Activated CD4-positive, CD25-positive, alpha-beta regulatory T cell (primary cell): Measurements from ENCODE around the gene PIK3CB.
"Not testable (repeated sequence)": the region's sequence is repeated elsewhere in the genome, so short reads cannot be mapped to it uniquely, and the experiment has no call there.

Source experiments
- DNase-seq, 4 experiments: peaks; one replicate each; lab custom pipeline; 2025; lab: John Stamatoyannopoulos, UW

Gene PIK3CB

GRCh38 chr3:138846824-138847223 lies 12.1 kb upstream of the PIK3CB start:
- DNase-seq, result not testable (repeated sequence)

- no peak for DNase-seq
Measured at GRCh38 chr3:138846262-138846791, 11.6 kb upstream of the PIK3CB start.

- no peak for DNase-seq
Measured at GRCh38 chr3:138845771-138846173, 11.0 kb upstream of the PIK3CB start.

- DNase-seq, result no peak
Measured at GRCh38 chr3:138845181-138845601, 10.5 kb upstream of the PIK3CB start.

- no peak for DNase-seq
Measured at GRCh38 chr3:138842483-138843188, 7.9 kb upstream of the PIK3CB start.

- DNase-seq, result not testable (repeated sequence)
Measured at GRCh38 chr3:138838385-138838784, 3.7 kb upstream of the PIK3CB start.

GRCh38 chr3:138835846-138836245 lies 1.1 kb upstream of the PIK3CB start:
- not testable (repeated sequence) for DNase-seq

- DNase-seq, result no peak
Measured at GRCh38 chr3:138835397-138835757, 649 bp upstream of the PIK3CB start.

GRCh38 chr3:138833899-138834595 lies 681 bp downstream of the PIK3CB start:
- peak in 1 of 4 experiments; percentile 68 for DNase-seq

- DNase-seq, result not testable (repeated sequence)
Measured at GRCh38 chr3:138832473-138833057, 2.2 kb downstream of the PIK3CB start.

- no peak for DNase-seq
Measured at GRCh38 chr3:138829886-138830510, 4.7 kb downstream of the PIK3CB start.

GRCh38 chr3:138829097-138829496 lies 5.6 kb downstream of the PIK3CB start:
- no peak for DNase-seq

GRCh38 chr3:138827222-138827621 lies 7.5 kb downstream of the PIK3CB start:
- DNase-seq, result no peak

GRCh38 chr3:138825336-138825735 lies 9.4 kb downstream of the PIK3CB start:
- DNase-seq, result no peak

GRCh38 chr3:138824114-138824506 lies 10.6 kb downstream of the PIK3CB start:
- no peak for DNase-seq

- DNase-seq, result not testable (repeated sequence)
Measured at GRCh38 chr3:138820379-138820778, 14.3 kb downstream of the PIK3CB start.

GRCh38 chr3:138818185-138818860 lies 16.4 kb downstream of the PIK3CB start:
- DNase-seq, result no peak

GRCh38 chr3:138817695-138818094 lies 17.0 kb downstream of the PIK3CB start:
- no peak for DNase-seq

- no peak for DNase-seq
Measured at GRCh38 chr3:138812806-138813205, 21.9 kb downstream of the PIK3CB start.

- DNase-seq, result no peak
Measured at GRCh38 chr3:138809500-138810256, 25.1 kb downstream of the PIK3CB start.
